Measurements from ENCODE around the gene SPIB.

The SPIB gene

DNA sequence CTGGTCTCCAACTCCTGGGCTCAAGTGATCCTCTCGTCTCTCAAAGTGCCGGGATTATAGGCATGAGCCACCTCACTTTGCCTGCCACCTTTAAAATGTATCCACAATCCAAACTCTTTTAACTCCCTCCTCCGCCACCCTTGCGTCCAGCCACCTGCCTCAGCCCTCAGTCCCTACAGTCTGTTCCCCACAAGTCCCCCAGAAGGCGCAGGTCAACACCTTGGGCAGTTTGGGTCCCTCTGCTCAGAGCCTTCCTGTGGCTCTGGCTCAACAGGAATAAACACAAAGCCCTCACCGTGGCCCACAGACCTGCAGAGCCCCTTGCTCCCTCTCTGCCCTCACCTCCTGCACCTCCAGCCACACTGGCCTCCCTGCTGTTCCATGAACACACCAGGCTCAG, 50.1 kb downstream of the SPIB start:
- no peak for DNase-seq (ENCODE audit: low read depth)

DNA sequence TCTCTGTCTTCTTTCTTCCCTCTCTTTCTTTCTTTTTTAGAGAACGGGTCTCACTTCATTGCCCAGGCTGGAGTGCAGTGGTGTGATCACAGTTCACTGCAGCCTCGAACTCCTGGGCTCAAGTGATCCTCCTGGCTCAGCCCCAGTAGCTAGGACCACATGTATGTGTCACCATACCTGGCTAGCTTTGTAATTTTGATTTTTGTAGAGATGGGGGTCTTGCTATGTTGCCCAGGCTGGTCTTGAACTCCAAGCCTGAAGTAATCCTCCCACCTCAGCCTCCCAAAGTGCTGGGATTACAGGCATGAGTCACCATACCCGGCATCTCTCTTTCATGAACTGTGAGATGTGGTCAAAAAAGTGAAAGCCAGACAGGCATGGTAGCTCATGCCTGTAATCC, 54.6 kb downstream of the SPIB start:
- peak; percentile 23 for DNase-seq (ENCODE audit: low read depth)

DNA sequence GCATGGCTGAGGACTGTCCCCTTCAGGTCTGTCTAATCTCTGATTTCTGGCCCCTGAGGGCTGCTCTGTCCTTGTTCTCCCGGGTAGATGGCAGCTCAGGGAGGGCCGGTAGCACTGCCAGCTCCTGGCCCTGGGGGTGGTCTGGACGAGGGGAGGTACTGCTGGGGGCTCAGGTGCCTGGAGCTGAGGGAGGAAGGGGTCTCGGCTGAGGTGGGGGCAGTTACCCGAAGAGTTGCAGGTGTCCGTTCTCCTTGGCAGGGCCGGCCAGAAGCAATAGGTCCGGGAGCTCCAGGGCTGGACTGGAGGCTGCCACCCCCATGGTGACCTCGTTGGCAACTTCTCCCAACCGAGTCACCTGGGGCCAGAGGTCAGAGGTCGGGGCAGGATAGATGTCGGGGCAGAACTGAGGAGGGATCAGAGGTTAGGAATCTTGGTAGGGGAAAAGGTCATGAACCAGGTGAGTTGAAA, 56.4 kb downstream of the SPIB start:
- no peak for DNase-seq (ENCODE audit: low read depth)

DNA sequence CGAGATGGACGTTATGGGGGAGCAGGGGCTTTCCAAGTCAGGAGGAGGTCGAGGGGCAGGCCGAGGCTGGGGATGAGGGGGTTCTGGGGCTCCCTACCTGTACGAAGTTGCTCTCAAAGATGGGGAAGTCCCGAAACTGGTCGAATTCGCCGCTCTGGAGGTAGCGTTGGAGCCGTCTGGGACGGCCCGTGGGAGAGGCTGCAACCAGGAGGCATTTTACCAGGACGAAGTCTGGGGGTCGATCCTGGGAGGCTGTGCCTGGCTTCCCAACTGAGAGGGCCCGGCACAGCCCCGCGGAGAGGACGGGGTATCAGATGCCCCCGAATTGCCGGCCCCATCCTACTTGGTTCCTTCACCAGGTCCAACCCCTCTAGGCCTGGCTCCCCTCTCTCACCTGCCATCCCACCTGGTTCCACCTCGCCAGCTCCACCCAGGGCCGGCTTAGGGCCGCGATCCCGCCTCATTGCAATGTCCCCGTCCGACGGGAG, 57.0 kb downstream of the SPIB start:
- DNase-seq (ENCODE audit: low read depth): no peak

DNA sequence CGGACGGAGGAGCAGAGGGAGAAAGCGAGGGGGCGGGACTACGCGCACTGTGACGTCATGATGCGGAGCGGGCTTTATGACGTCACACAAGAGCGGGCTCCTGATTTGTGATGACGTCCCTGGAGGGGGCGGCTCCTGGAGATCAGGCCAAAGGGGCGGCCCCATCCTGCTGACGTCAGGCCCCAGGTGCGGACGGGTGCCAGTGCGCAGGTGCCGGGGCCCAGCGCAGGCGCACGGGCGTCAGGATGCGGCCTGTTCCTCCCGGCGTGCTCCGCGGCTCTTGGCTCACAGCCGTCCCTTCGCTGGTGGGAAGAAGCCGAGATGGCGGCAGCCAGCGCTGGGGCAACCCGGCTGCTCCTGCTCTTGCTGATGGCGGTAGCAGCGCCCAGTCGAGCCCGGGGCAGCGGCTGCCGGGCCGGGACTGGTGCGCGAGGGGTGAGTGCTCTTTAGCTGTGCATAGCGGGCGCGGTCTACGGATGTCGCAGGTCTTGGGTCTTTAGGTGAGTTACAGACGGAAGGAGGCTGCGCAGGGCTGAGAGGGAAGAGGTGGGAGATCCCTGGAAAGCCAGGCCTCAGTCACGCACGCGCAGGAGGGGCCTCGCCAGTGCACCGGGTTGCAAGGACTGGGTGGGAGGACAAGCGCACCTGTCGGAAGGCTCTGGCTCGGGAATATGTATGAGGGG, 57.6 kb downstream of the SPIB start, which contains the start of the genes EMC10 and GARIN5A:
Gene EMC10 (plus strand): TSS at position 284 of the 683 bp plus-strand sequence. CDS start 38 bp downstream, at position 322.
Gene GARIN5A (minus strand): TSS at position 625 of the 683 bp plus-strand sequence. CDS start 460 bp downstream, at position 165.
- DNase-seq (ENCODE audit: low read depth): peak; percentile 97

DNA sequence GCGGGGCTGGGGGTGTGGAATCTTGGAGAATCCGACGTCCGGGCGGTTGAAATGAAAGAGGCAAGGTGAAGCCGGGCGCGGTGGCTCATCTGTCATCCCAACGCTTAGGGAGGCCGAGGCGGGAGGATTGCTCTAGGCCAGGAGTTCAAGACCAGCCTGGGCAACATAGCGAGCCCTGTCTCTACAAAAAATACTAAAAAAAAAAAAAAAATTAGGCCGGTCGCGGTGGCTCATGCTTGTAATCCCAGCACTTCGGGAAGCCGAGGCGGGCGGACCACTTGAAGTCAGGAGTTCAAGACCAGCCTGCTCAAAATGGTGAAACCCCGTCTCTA, 58.1 kb downstream of the SPIB start:
- DNase-seq (ENCODE audit: low read depth): no peak

DNA sequence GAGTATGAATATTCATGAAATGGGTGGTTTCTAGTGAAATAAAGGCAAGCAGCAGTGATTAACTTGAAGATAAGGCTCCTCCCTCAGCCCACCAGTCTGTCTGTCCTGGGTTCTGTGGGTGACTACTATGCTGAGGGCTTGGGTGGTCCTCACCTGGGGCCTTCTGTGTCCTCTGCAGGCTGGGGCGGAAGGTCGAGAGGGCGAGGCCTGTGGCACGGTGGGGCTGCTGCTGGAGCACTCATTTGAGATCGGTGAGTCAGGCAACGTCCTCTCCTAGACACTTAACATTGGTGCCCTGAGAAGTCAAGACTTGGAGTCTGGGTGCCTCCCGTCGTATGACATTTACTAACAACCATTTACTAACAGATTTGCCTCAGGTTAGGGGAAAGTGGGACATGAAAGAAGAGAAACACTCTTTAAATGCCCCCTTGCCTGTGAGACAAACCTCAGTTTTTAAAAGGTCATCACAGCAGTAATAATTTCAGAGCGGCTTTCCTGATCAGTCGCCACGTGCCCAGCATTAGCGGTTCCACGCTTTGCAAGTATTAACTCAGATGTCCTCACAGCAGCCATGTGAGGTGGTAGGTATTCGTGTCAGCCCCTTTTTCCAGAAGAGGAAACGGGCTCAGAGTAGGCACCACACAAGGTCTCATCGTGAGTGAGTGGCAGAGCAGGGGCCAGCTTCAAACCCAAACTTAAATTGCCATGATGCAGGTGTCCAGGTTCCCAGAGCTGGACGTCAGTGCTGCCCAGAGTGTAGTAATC, 59.2 kb downstream of the SPIB start:
- DNase-seq (ENCODE audit: low read depth): no peak

DNA sequence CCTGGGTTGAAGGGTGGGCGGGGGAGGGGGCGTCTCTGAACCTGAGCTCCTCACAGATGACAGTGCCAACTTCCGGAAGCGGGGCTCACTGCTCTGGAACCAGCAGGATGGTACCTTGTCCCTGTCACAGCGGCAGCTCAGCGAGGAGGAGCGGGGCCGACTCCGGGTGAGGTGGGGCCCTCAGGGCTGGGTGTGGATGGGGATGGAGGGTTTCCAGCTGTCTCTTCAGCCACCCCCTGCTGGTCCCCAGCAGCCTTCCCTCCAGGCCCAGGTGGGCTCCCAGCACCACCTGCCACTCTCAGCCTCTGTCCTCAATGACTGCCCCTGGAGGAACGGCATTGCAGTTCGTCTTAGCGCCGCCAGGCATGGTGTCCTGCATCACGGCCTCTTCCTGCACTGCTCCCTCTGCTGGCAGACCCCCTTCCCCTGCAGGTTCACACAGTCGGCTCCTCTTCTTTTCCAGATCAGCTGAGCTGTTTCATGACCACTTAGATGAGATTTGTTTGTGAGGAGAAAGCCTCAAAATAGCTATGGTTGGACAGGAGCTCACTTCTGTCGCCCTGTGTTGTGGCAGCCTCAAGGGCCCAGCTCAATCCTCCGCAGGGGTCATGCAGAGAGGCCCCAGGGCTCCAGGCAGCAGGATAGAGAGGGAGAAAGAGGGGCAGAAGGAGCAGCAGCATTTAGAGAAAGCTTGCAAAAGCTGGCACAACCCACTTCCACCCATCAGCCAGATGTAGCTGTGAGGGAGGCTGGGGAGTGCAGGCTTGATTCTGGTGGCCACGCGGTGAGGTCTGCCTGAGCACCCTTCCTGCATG, 60.4 kb downstream of the SPIB start:
- DNase-seq (ENCODE audit: low read depth): peak; percentile 21

DNA sequence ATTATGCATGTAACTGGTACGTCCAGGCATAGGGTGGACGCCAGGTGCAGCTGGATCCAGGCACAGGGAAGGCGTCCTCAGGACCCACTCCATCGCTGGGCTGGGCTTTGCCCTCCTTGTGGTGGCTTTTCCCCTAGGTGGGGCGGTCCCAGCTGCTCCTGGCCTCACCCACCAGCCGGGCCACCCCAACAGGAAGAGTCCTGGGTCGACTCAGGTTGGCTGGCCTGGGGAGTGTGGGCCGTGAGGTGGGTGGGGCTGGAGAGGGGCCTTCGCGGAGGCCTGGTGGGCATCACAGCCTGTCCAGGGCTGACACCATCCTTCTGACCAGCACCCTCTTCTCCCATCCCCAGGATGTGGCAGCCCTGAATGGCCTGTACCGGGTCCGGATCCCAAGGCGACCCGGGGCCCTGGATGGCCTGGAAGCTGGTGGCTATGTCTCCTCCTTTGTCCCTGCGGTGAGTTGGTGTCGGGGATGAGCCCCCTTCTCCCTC, 61.1 kb downstream of the SPIB start:
- DNase-seq (ENCODE audit: low read depth): no peak

DNA sequence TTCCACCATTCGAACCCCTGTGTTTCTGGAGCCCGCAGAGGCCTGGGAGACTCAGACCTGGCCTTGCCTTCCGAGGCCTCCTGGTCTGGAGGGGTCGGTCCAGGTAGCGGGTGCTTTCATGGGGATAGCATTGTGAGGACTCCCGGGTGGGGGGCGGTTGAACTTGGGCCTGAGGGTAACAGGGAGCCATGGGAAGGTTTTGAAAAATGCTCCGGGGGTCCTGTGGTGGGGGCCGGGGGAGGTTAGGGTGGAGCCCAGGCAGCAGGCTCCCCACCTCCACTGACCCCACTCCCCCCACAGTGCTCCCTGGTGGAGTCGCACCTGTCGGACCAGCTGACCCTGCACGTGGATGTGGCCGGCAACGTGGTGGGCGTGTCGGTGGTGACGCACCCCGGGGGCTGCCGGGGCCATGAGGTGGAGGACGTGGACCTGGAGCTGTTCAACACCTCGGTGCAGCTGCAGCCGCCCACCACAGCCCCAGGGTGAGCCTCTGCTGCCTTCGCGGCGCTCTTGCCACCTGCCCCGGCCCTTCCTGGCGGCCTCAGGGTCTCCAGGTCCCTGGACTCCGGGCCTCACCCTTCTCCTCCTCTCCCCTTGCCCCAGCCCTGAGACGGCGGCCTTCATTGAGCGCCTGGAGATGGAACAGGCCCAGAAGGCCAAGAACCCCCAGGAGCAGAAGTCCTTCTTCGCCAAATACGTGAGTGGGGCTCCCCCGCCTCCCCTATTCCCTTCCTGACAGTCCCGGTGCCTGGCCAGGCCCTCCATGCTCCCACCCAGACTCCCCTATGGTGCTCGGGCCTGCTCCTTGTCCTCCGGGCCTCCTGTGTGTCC, 61.8 kb downstream of the SPIB start:
- no peak for DNase-seq (ENCODE audit: low read depth)

All from iris pigment epithelial cell (primary cell).